GM13977 (cell line): ENCODE data around the gene ZNF366.
A peak's percentile ranks its signal among the peaks of the same experiment; 100 is the strongest.

ENCODE experiments used
- DNase-seq: peaks from one replicate; pipeline ENCODE4 v3.0.0; 2012; ENCODE audit warnings: low spot score
- in situ Hi-C: fragments of 300-500 bp; cut with MboI; formaldehyde crosslinking; loops from one replicate; pipeline ENCODE4 v1.12.0; 2022; ENCODE audit warnings: low sequenced_read_pairs, low pct_unique_long_range_greater_than_20kb, mixed read lengths, inconsistent platforms; ENCODE audit not compliant: unreplicated experiment
- TF ChIP-seq, protein P1 (sequence below): IDR thresholded peaks from 2 replicates; pipeline ENCODE4 v1.5.1; 2012; ENCODE audit warnings: mild to moderate bottlenecking, control low read depth; ENCODE audit not compliant: insufficient read depth; ENCODE audit errors: extremely low read depth, missing control alignments

The ZNF366 gene

DNA sequence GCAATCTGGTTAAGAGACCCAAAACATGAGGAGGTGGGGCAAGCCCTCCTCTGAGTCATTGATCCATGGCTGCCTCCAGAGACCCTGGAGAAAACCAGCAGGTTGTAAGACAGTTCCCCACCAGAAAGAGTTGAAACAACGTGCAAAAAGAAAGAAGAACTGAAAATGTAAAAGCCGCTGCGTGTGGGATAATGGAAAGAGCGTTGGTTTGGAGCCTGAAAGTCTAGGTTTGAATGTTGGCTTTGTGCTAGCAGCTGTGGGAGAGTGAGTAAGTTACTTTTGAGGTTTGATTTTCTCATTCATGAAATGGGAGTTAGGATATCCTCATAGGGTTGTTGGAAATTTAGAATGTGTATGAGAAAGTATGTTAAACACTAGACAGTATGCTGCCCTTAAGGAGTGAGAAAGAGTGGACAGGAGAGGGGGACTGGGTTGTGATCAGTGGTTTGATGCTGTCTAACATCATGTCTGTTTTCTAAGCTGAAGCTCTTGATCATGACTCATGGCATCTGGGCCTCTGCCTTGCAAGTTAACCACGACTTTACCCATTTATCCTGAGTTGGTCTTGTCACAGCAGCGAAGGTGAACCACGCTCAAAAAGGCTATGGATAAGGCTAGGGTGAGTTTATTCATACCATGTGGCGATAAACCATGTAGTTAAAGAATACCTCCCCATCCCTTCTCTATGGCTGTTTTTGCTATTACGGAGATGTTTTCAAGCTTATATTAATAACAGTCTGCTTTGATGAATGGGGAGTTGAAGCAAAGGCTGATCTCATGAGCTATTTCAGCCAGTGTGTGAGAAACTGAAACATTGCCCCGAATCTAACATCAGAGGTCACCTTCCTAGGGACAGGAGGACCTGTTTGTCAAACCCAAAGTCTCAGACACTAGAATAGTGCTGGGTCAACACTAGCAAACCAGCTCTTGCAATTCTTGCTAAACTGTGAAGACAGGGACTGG is 41.3 kb downstream of the ZNF366 start:
- peak; percentile 69 for DNase-seq
- TF ChIP-seq, protein P1, sequence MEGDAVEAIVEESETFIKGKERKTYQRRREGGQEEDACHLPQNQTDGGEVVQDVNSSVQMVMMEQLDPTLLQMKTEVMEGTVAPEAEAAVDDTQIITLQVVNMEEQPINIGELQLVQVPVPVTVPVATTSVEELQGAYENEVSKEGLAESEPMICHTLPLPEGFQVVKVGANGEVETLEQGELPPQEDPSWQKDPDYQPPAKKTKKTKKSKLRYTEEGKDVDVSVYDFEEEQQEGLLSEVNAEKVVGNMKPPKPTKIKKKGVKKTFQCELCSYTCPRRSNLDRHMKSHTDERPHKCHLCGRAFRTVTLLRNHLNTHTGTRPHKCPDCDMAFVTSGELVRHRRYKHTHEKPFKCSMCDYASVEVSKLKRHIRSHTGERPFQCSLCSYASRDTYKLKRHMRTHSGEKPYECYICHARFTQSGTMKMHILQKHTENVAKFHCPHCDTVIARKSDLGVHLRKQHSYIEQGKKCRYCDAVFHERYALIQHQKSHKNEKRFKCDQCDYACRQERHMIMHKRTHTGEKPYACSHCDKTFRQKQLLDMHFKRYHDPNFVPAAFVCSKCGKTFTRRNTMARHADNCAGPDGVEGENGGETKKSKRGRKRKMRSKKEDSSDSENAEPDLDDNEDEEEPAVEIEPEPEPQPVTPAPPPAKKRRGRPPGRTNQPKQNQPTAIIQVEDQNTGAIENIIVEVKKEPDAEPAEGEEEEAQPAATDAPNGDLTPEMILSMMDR: no peak

DNA sequence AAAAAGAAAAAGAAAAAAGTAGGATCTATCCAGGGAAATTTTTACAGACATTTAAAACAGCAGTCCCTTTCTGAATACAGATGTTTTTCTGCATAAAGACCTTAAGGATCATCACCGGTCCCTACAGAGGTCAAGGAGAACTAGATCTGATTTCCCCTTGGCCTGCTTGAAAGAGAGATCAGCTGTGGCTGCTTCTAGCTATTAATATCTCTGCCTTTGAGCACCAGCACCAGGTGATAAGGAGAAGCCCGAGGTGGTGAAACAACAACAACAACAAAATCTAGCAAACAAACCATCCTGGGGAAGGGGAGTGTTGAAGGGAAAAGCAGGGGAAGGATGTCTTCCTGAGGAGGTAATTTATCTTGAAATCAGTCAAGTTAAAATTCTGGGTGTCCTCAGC is 42.1 kb downstream of the ZNF366 start:
- in situ Hi-C loops: no loop called here
- no peak for DNase-seq
- TF ChIP-seq, protein P1: no peak

More for the DNA sequence above, 41.3 kb downstream of the ZNF366 start:
- in situ Hi-C loops: no loop called here

DNA sequence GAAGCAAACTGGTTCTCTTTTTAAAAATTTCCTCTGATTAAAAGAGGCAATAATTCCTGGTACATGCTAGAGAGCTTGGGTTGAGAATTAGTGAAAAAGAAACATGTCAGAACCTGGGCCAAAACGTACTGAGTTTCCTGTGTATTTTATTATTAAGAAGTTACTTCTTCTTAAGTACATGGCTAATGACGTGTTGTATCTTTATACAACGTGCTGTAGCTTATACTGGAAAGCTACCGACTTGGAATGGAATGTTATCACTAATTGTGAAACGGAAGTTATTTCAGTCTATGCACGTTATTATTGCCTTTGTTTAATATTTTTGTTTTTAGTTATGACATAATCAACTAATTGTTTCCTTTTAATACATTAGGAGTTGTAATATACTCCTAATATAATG is 43.1 kb downstream of the ZNF366 start:
- no peak for DNase-seq
- in situ Hi-C loops: no loop called here
- TF ChIP-seq, protein P1: no peak

DNA sequence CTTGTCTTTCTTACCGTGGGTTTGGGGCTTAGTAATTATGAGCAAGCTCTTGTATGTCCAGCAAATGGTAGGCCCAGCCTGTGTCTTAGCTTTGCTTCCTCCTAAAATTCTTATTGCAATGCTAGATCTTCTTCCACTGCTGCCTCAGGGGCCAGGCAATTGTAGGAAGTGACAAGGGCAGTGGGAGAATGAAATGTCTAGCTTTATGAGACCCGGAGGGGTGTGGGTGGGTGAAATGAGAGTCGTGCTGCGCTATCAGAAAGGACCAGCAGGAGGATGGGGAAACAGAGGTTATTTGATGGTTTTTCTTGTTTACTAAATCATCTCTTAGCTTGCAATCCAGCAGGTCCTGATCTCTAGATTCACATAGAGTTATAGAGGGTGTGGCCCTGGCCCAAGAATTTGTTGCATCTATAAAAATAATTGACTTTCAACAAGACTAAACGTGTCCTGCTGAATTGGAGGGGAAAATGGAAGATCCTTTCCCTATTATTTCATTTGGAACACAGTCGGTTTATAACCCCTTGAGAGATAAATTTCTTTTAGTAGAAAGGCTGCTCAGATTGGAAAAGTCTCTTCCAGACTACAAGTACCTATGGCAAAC is 43.7 kb downstream of the ZNF366 start:
- in situ Hi-C loops: no loop called here
- TF ChIP-seq, protein P1: no peak
- DNase-seq: no peak

DNA sequence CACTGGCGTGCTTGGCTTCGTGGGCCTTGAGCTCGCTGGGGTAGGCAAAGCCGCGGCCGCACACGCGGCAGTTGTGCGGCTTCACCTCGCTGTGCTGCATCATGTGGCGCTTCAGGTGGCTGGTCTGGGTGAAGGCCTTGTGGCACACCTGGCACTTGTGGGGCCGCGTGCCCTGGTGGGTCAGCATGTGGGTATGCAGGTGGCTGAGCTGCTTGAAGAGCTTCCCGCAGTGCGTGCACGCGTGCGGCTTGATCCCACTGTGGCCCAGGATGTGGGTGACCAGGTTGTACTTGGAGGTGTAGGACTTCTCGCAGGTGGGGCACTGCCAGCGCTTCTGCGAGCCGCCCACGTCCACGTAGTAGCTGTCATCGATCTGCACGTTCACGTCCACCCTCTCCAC is 46.8 kb downstream of the ZNF366 start:
- in situ Hi-C loops: no loop called here
- no peak for DNase-seq
- TF ChIP-seq, protein P1: no peak

DNA sequence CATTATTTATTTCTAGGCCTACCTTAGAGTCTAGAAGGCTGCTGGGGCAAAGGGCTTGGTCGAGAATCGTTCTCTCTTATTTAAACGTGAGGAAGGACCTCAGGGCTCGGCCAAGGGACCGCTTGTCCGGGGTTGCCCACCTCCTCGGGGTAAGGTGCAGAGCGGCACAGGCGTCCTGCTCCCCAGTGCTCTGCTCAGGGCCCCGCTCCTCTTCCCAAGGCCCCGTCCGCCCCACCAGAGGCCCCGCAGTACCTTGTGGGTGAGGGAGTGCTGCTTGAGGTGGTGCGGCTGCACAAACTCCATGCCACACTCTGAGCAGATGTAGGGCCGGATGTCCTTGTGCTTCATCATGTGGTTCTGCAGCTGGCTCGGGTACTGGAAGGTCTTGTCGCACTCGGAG is 47.3 kb downstream of the ZNF366 start:
- no peak for DNase-seq
- in situ Hi-C loops: no loop called here
- TF ChIP-seq, protein P1: no peak
